ENCODE data around the gene AHCTF1. TPM values are rescaled to one million over a fixed set of nuclear protein-coding genes. Genes with fewer than 3 reads are reported as not detected.

AHCTF1 gene, protein sequence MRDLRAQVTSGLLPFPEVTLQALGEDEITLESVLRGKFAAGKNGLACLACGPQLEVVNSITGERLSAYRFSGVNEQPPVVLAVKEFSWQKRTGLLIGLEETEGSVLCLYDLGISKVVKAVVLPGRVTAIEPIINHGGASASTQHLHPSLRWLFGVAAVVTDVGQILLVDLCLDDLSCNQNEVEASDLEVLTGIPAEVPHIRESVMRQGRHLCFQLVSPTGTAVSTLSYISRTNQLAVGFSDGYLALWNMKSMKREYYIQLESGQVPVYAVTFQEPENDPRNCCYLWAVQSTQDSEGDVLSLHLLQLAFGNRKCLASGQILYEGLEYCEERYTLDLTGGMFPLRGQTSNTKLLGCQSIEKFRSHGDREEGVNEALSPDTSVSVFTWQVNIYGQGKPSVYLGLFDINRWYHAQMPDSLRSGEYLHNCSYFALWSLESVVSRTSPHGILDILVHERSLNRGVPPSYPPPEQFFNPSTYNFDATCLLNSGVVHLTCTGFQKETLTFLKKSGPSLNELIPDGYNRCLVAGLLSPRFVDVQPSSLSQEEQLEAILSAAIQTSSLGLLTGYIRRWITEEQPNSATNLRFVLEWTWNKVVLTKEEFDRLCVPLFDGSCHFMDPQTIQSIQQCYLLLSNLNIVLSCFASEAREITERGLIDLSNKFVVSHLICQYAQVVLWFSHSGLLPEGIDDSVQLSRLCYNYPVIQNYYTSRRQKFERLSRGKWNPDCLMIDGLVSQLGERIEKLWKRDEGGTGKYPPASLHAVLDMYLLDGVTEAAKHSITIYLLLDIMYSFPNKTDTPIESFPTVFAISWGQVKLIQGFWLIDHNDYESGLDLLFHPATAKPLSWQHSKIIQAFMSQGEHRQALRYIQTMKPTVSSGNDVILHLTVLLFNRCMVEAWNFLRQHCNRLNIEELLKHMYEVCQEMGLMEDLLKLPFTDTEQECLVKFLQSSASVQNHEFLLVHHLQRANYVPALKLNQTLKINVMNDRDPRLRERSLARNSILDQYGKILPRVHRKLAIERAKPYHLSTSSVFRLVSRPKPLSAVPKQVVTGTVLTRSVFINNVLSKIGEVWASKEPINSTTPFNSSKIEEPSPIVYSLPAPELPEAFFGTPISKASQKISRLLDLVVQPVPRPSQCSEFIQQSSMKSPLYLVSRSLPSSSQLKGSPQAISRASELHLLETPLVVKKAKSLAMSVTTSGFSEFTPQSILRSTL (N-terminal part only)
- total RNA-seq: 41.0 TPM

DNA sequence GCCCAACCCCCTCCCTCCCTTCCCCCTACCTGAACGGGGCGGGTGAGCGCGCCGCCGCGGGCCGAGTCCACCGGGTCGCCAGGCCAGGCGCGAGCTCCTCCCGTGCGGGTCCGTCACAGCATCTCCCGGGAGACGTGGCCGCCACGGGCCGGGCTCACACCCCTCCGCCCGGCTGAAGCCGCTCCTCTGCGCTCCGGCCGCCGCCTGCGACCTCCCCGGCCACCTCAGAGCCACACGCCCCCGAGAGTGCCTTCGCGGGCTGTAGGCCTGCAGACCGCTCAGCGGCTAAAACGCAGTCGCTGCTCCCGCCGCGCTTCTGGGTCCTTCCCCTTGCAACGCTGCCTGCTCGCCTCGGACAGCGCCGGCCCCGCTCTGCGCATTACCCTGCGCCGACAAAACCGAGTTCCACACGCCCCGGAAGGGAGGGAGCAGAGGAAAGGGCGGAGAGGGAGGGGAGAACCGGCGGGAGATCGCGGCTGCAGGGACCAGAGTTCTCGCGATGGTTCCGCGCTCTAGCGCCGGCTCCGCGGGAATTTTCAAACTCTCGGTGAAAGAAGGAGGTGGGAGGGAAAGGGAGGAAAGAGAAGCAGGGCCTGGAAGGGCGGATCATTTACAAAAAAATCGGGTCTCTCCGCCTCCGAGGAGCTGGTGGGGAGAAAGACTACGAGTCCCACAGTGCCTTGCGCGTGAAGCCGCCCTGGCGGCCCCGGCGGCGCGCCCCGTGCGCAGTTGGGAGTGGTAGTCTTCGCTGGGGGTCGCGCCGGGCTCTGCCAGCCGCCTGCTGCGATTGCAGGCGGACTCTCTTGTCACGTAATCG is at the start of gene AHCTF1:
Gene AHCTF1, minus strand, starts transcription at position 400 of the 817 bp plus-strand sequence. CDS start 13,578 bp downstream, outside the sequence.
- Histone ChIP-seq H3K9me3 (no peaks in the 10 kb centered on the region), H3K4me3 (peak within 1 kb of the TSS; percentile 94 to 99), H3K27me3 (no peaks in the 10 kb centered on the region), H3K4me1 (peaks cover 17% of the 10 kb centered on the region), H3K27ac (peak within 1 kb of the TSS; percentile 96), H3K36me3 (peaks cover 0 to under 1% of the 10 kb centered on the region in 2 donors)
- TF ChIP-seq, protein P1, sequence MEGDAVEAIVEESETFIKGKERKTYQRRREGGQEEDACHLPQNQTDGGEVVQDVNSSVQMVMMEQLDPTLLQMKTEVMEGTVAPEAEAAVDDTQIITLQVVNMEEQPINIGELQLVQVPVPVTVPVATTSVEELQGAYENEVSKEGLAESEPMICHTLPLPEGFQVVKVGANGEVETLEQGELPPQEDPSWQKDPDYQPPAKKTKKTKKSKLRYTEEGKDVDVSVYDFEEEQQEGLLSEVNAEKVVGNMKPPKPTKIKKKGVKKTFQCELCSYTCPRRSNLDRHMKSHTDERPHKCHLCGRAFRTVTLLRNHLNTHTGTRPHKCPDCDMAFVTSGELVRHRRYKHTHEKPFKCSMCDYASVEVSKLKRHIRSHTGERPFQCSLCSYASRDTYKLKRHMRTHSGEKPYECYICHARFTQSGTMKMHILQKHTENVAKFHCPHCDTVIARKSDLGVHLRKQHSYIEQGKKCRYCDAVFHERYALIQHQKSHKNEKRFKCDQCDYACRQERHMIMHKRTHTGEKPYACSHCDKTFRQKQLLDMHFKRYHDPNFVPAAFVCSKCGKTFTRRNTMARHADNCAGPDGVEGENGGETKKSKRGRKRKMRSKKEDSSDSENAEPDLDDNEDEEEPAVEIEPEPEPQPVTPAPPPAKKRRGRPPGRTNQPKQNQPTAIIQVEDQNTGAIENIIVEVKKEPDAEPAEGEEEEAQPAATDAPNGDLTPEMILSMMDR (IDR thresholded peaks at IDR 0.05): peak in 2 of 3 experiments; percentile 16 to 37
- TF ChIP-seq POLR2A (IDR thresholded peaks at IDR 0.05) (peak; percentile 75 to 97), POLR2AphosphoS5 (IDR thresholded peaks at IDR 0.05; ENCODE audit: insufficient read depth in 1 of 2, low read depth in 1 of 2) (peak; percentile 93 to 99)
- intact Hi-C loops (cut with DNase I): no loop called here
- DNase-seq (ENCODE audit: extremely low spot score in 2 of 2): peak in 1 of 2 donors; percentile 99

DNA sequence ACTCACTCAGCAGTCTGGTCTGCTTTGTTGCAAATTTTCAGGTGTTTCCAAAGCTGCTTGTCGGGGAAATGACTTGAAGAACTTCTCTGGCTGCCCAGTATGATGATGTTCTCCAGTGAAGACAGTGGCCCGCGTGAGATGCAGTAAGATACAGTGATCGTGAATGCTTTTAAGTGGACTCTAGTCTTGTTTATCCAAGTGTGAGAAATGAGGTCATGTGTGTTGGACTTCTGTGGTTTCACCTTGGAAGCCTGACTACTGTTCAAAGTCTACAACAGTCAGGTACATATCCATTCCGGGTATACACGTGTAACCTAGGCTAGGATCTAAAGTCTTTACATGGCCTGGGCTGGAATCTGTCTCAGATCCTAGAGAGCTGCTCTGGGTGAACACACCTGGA is 47.0 kb upstream of the AHCTF1 start:
- Histone ChIP-seq H3K4me1 (no peaks in the 10 kb centered on the region), H3K9me3 (no peaks in the 10 kb centered on the region), H3K27ac (no peak overlapping the region), H3K36me3 (no peaks in the 10 kb centered on the region), H3K4me3 (no peak overlapping the region), H3K27me3 (no peaks in the 10 kb centered on the region)
- no peak for DNase-seq (ENCODE audit: extremely low spot score in 2 of 2)
- TF ChIP-seq, protein P1 (IDR thresholded peaks at IDR 0.05): no peak
- no peak for TF ChIP-seq POLR2A (IDR thresholded peaks at IDR 0.05)
- no peak for TF ChIP-seq POLR2AphosphoS5 (IDR thresholded peaks at IDR 0.05; ENCODE audit: insufficient read depth in 1 of 2, low read depth in 1 of 2)
- intact Hi-C loops (cut with DNase I): no loop called here

DNA sequence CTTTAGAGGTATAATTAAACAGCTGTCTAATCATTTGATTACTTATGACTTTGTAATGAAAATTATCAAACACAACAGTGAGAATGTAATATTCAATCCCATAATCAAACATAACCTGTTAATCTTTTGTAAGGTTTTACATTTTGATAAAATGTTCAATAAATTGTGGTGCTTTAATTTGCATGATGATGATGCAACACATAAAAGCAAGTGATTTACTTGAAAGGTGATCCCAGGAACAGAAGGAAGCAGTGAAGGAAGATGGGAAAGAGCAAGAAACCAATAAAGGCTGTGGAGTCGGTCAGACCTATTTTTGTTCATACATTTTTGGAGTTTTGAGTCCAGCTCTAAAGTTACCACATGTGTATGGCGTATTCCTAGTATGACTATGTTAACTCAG is 46.5 kb upstream of the AHCTF1 start:
- H3K36me3 ChIP-seq: no peaks in the 10 kb centered on the region
- H3K27ac ChIP-seq: no peak overlapping the region
- DNase-seq (ENCODE audit: extremely low spot score in 2 of 2): no peak
- no peaks in the 10 kb centered on the region for H3K27me3 ChIP-seq
- intact Hi-C loops (cut with DNase I): no loop called here
- no peaks in the 10 kb centered on the region for H3K9me3 ChIP-seq
- TF ChIP-seq POLR2A (IDR thresholded peaks at IDR 0.05): no peak
- TF ChIP-seq POLR2AphosphoS5 (IDR thresholded peaks at IDR 0.05; ENCODE audit: insufficient read depth in 1 of 2, low read depth in 1 of 2): no peak
- TF ChIP-seq, protein P1 (IDR thresholded peaks at IDR 0.05): no peak
- no peak overlapping the region for H3K4me3 ChIP-seq
- H3K4me1 ChIP-seq: no peaks in the 10 kb centered on the region

DNA sequence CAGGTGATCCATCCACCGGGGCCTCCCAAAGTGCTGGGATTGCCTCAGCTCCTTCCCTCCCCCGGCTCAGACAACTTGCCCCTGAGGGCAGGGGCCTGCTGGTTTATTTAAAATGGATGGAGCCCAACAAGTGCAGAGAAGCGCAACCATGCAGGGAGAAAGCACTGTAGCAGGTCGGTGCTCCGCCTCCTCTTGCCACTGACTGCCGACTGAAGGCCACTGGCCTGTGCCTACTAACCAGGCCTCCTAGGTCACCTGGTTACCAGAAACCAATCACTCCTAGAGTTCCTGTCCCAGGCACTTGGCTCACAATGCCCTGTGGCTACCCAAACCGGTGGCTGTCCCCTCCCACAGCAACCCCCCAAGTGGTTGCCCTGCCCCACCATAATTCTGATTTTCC is 40.2 kb upstream of the AHCTF1 start:
- no peak for DNase-seq (ENCODE audit: extremely low spot score in 2 of 2)
- no peaks in the 10 kb centered on the region for H3K9me3 ChIP-seq
- intact Hi-C loops (cut with DNase I): no loop called here
- no peak overlapping the region for H3K27ac ChIP-seq
- TF ChIP-seq POLR2A (IDR thresholded peaks at IDR 0.05): no peak
- H3K27me3 ChIP-seq: no peaks in the 10 kb centered on the region
- no peak overlapping the region for H3K4me3 ChIP-seq
- no peaks in the 10 kb centered on the region for H3K4me1 ChIP-seq
- H3K36me3 ChIP-seq: no peaks in the 10 kb centered on the region

Measured in vagina (tissue), 2 donors.